NT2/D1 (cell line): ENCODE data around the gene LMNB1.
"Not testable (repeated sequence)": the region's sequence is repeated elsewhere in the genome, so short reads cannot be mapped to it uniquely, and the experiment has no call there.

Experiments
- DNase-seq: peaks from one replicate; pipeline ENCODE4 v3.0.0-alpha.2; 2011; ENCODE audit warnings: low read depth, low spot score
- H3K27me3 ChIP-seq: 2 replicates; pipeline ENCODE4 v1.6.0; 2011; ENCODE audit warnings: mild to moderate bottlenecking; ENCODE audit not compliant: insufficient read length, insufficient read depth
- H3K36me3 ChIP-seq: 2 replicates; pipeline ENCODE4 v1.6.1; 2011; ENCODE audit warnings: mild to moderate bottlenecking, low read length, mixed read lengths; ENCODE audit not compliant: insufficient read depth, insufficient read length
- H3K4me1 ChIP-seq: 2 replicates; pipeline ENCODE4 v1.5.1; 2011; ENCODE audit not compliant: insufficient read depth, insufficient read length
- H3K4me3 ChIP-seq: 2 replicates; pipeline ENCODE4 v1.5.1; 2011; ENCODE audit warnings: low read depth; ENCODE audit not compliant: insufficient read length
- H3K9ac ChIP-seq: 2 replicates; pipeline ENCODE4 v1.6.0; 2011; ENCODE audit warnings: low read depth; ENCODE audit not compliant: insufficient read length
- H3K9me3 ChIP-seq: 2 replicates; pipeline ENCODE4 v1.5.1; 2011; ENCODE audit warnings: mild to moderate bottlenecking, low read length; ENCODE audit not compliant: insufficient read depth
- SUZ12 ChIP-seq: IDR thresholded peaks from 2 replicates; pipeline ENCODE4 v1.6.1; 2011; ENCODE audit not compliant: insufficient read length, insufficient read depth; ENCODE audit errors: extremely low read depth
- YY1 ChIP-seq: IDR thresholded peaks from 2 replicates; pipeline ENCODE4 v1.6.1; 2011; ENCODE audit not compliant: insufficient read length, insufficient read depth
- ZNF274 ChIP-seq: IDR thresholded peaks from 2 replicates; pipeline ENCODE4 v1.6.1; 2011; ENCODE audit warnings: mild to moderate bottlenecking, low read depth, low read length

Gene LMNB1

DNA sequence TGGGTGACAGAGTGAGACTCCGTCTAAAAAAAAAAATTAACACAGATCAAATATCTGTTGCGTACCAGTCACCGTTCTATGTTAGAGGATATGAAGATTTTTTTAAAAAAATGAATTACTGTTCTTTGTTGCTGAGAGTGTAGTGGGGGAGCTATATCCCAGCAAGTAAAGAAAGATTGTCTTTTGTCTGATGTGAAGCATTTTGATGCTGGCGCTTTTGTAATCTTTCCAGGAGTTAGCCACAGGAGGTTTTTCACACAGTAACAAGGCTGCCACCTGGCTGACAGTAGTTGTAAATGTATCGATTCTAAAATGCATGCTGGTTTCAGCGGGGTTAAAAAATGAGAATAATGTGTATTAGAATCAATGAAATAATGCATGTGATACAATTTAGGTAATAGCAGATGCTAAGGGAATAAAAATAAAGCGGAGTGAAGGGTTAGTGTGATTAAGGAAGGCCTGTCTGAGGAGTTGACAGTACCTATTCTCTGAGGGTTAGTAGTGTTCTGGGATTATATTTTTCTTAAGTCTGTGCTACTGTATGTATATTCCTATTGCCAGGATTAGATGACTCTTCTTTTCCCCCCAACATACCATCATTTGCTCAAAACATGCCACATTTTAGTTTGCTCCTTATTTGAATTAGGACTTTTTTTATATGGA lies 3.4 kb downstream of the LMNB1 start:
- H3K4me3 ChIP-seq, result no peak overlapping the region
- peaks cover 14% of the 10 kb centered on the region for H3K36me3 ChIP-seq
- TF ChIP-seq SUZ12 (no peak), YY1 (no peak), ZNF274 (no peak)
- H3K27me3 ChIP-seq, result no peaks in the 10 kb centered on the region
- no peaks in the 10 kb centered on the region for H3K9me3 ChIP-seq
- no peak overlapping the region for H3K9ac ChIP-seq
- no peaks in the 10 kb centered on the region for H3K4me1 ChIP-seq
- no peak for DNase-seq

DNA sequence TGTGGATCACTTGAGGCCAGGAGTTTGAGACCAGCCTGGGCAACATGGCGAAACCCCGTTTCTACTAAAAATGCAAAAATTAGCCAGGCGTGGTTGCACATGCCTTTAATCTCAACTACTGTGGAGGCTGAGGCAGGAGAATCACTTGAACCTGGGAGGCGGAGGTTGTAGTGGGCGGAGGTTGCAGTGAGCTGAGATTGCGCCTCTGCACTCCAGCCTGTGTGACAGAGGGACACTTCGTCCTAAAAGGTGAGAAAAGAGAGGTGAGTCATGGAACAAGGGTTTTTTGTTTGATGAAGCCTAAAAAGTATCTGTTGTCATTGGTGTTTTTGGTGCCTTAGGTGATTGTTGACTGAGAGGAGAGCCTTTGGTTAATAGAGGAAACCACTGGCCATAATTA lies 11.5 kb downstream of the LMNB1 start:
- not testable (repeated sequence) for H3K36me3 ChIP-seq, H3K9me3 ChIP-seq, H3K4me1 ChIP-seq, H3K4me3 ChIP-seq, DNase-seq, H3K27me3 ChIP-seq, H3K9ac ChIP-seq

DNA sequence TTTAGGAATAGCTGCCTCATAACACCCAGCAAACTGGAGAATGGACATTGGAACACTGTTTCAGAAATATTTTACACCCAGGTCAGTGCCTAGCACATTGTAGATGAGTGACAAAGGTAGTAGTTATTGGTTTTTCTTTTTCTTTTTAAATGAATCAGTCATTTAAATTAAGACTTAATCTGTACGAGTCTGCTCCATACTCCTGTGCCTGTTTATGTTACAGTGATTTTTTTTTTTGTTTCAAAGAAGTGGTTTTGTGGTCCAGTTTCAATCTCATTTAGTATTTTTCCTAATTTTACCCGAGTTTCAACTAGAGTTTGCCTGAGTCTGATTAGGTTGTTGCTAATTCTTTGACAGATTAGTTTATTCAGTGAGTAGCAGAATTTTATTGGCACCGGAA lies 16.2 kb downstream of the LMNB1 start:
- no peaks in the 10 kb centered on the region for H3K36me3 ChIP-seq
- no peak for DNase-seq
- H3K9me3 ChIP-seq, result no peaks in the 10 kb centered on the region
- H3K9ac ChIP-seq, result no peak overlapping the region
- H3K4me1 ChIP-seq, result no peaks in the 10 kb centered on the region
- H3K27me3 ChIP-seq, result no peaks in the 10 kb centered on the region
- no peak overlapping the region for H3K4me3 ChIP-seq
- TF ChIP-seq ZNF274, result no peak
- TF ChIP-seq SUZ12, result no peak
- TF ChIP-seq YY1, result no peak

DNA sequence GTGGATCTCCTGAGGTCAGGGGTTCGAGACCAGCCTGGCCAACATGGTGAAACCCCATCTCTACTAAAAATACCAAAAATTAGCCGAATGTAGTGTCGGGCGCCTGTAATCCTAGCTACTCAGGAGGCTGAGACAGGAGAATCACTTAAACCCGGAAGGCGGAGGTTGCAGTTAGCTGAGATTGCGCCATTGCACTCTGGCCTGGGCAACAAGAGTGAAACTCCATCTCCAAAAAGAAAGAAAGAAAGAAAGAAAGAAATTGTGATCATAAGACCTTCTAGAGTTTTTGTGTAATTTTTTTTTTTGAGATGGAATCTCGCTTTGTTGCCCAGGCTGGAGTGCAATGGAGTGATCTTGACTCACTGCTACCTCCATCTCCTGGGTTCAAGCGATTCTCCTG lies 16.7 kb downstream of the LMNB1 start:
- H3K9ac ChIP-seq, H3K4me1 ChIP-seq: not testable (repeated sequence)

DNA sequence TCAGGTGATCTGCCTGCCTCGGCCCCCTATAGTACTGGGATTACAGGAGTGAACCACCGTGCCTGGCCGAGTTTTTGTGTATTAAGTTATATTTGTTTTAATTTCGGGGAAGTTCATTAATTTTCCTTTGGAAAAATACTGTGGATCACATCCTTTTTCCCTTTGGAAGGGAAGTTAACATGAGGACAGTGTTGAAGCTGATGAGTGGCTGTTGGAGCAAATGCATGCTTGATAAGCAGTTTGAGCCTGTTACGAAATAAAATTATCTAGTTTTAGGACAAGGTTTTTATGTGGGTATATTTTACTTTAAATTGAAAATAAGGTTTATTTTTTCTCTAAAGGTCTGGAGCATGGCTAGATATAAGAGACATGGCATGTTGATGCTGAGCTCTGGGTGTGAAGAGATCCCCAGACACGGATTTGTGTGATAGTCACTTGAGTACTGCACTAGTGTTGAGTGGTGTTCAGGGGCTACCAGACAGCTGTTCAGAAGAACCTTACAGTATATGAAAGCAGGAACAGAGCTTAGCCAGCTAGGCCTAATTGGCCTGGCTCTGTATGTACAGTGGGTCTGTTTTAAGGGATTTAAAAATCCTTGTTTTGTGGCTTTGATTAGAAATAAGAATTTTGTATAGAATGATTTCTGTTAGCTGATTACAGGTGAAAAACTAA lies 17.4 kb downstream of the LMNB1 start:
- Histone ChIP-seq H3K9ac (no peak overlapping the region), H3K4me3 (no peak overlapping the region), H3K4me1 (no peaks in the 10 kb centered on the region), H3K9me3 (no peaks in the 10 kb centered on the region), H3K27me3 (no peaks in the 10 kb centered on the region), H3K36me3 (no peaks in the 10 kb centered on the region)
- DNase-seq, result no peak
- TF ChIP-seq ZNF274, result no peak
- TF ChIP-seq SUZ12, result no peak
- no peak for TF ChIP-seq YY1

More for the DNA sequence above, 16.7 kb downstream of the LMNB1 start:
- not testable (repeated sequence) for H3K36me3 ChIP-seq, H3K4me3 ChIP-seq, H3K27me3 ChIP-seq, DNase-seq, H3K9me3 ChIP-seq

DNA sequence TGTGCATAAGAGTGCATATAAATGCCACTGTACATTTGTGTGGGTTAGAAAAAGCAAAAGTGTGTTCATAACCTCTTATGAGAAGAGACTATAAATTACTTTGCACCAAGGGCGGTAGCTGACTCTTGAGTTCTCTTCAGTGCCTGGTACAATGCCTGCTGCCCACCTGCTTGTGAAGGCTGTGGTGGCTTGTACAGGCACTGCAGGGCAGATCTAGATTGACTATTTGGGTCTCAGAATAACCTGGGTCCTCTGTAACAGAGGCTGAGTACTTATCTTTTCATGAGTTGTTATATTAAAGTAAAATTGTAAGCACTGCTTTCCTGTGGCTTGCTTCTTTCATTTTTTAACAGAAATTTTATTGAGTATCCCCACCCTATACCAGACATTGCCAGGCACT lies 22.8 kb downstream of the LMNB1 start:
- no peak for DNase-seq
- no peaks in the 10 kb centered on the region for H3K9me3 ChIP-seq
- H3K27me3 ChIP-seq, result no peaks in the 10 kb centered on the region
- peaks cover 8% of the 10 kb centered on the region for H3K36me3 ChIP-seq
- H3K9ac ChIP-seq, result no peak overlapping the region
- H3K4me1 ChIP-seq, result no peaks in the 10 kb centered on the region
- no peak overlapping the region for H3K4me3 ChIP-seq
- TF ChIP-seq YY1, result no peak
- TF ChIP-seq ZNF274, result no peak
- TF ChIP-seq SUZ12, result no peak

DNA sequence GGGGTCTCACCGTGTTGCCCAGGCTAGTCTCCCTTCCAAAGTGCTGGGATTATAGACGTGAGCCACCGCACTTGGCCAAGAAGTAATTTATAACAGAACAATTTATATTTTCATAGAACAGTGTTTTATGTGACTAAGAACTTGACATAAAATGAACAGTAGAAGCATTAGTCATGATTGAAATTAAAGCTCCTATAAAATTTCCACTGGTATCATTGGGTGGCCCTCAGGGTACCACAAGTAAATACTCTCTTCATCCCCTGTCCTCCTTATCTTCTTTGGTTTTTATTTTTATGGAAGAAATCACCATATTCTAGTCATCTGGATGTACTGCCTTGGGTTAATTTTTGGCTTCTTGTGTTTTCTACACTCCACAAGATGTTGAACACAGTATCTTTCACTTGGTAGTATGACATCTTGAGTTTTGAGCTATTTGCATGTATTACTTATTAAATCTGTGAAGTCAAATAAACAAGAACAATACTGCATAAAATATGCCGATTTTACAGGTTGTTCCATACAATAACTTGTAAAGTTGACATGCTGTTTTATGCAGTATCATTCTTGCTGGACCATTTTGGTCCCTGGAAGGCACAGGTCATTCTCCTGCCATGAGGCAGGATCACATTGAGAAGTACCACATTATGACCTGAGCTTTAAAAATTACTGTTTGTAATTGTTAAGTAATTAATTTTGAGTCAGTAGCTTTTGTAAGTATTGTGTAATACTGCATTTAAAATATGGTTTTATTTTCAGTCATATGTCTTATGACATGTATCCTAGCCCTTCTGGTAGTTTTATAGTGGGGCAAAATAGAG lies 24.4 kb downstream of the LMNB1 start:
- Histone ChIP-seq H3K4me3 (no peak overlapping the region), H3K9me3 (no peaks in the 10 kb centered on the region), H3K27me3 (no peaks in the 10 kb centered on the region), H3K9ac (no peak overlapping the region), H3K4me1 (no peaks in the 10 kb centered on the region), H3K36me3 (peaks cover 16% of the 10 kb centered on the region)
- TF ChIP-seq YY1 (no peak), SUZ12 (no peak), ZNF274 (no peak)
- DNase-seq, result no peak

DNA sequence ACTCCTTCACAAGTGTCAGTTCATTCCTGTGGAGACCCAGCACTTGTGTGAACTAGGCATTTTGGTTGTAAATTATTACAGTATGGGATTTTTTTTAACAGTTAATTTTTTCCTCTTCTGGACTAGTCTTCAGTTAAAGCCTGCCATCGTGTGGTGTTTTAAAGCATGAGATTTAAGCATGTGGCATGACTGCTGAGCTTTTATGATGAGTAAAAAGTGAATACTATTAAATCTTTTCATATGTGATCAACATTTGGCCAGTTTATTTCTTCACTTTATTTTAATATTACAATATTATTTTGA lies 25.0 kb downstream of the LMNB1 start:
- H3K4me1 ChIP-seq, result no peaks in the 10 kb centered on the region
- no peak for DNase-seq
- H3K9ac ChIP-seq, result no peak overlapping the region
- H3K9me3 ChIP-seq, result no peaks in the 10 kb centered on the region
- H3K36me3 ChIP-seq, result peaks cover 21% of the 10 kb centered on the region
- TF ChIP-seq SUZ12, result no peak
- no peak for TF ChIP-seq ZNF274
- TF ChIP-seq YY1, result no peak
- H3K4me3 ChIP-seq, result no peak overlapping the region
- H3K27me3 ChIP-seq, result no peaks in the 10 kb centered on the region
